ENCODE measurements around the gene ETV4.

GRCh38 chr17:43531082-43531378, 15.1 kb downstream of the ETV4 start:
- TF ChIP-seq GATA2 (IDR thresholded peaks at IDR 0.05; ENCODE audit: low read depth, low read length) (no peak), GATA3 (IDR thresholded peaks at IDR 0.05; ENCODE audit: low read depth, low read length) (no peak)
